Thoracic aorta (tissue), 2 donors: ENCODE results near the gene TNK2. TPM values are rescaled to one million over a fixed set of nuclear protein-coding genes. Genes with fewer than 3 reads are reported as not detected.

Experiments
- ATAC-seq: fragments of 150-250 bp; one replicate; pipeline ENCODE4 v1.8.0; 2017; ENCODE audit warnings: low read depth; ENCODE audit not compliant: insufficient number of reproducible peaks, low FRiP score
- DNase-seq: peaks from one replicate; pipeline ENCODE4 v3.0.0-alpha.2; 2020; ENCODE audit warnings: low spot score
- H3K27ac ChIP-seq, 2 donors: fragments of 200-600 bp; sonication (generic); 1 replicate in 1 of 2; 2 replicates in 1 of 2; pipeline ENCODE4 v1.5.1; 2016; ENCODE audit warnings: mild to moderate bottlenecking in 2 of 2, moderate library complexity in 2 of 2
- H3K27me3 ChIP-seq: fragments of 200-600 bp; sonication (generic); replicated peaks from 2 replicates; pipeline ENCODE4 v1.6.0; 2016; ENCODE audit warnings: mild to moderate bottlenecking; ENCODE audit not compliant: insufficient read depth
- H3K36me3 ChIP-seq: fragments of 200-600 bp; sonication (generic); one replicate; pipeline ENCODE4 v1.5.1; 2016
- H3K4me1 ChIP-seq, 2 donors: fragments of 200-600 bp; sonication (generic); 1 replicate in 1 of 2; 2 replicates in 1 of 2; pipeline versions ENCODE4 v1.5.1 to v1.6.0; 2016; ENCODE audit warnings: low read depth in 2 of 2, mild to moderate bottlenecking in 1 of 2; ENCODE audit not compliant: control insufficient read depth in 1 of 2
- H3K4me3 ChIP-seq: fragments of 200-600 bp; sonication (generic); 2 replicates; pipeline ENCODE4 v1.5.1; 2016; ENCODE audit warnings: mild to moderate bottlenecking
- H3K9me3 ChIP-seq: fragments of 200-600 bp; sonication (generic); 2 replicates; pipeline ENCODE4 v1.5.1; 2016
- total RNA-seq, 2 donors: library from RNA; depleted of rRNA; stranded (reverse); fragments of >200 nt; gene quantifications; one replicate each; pipeline versions ENCODE4 v1.1.0 to v1.2.3, GENCODE V29; 2016
- TF ChIP-seq, protein P1 (sequence below): fragments of 200-600 bp; sonication (generic); IDR thresholded peaks from one replicate; pipeline ENCODE4 v1.5.1; 2019; ENCODE audit warnings: antibody characterized with exemption

TNK2 gene
- total RNA-seq, 2 donors from 2014 or later, result 38.9 to 69.8 TPM

GRCh38 chr3:195854628-195855294 is 53.6 kb downstream of the TNK2 start:
- H3K27ac ChIP-seq, result no peak overlapping the region
- ATAC-seq, result no peak
- TF ChIP-seq, protein P1, sequence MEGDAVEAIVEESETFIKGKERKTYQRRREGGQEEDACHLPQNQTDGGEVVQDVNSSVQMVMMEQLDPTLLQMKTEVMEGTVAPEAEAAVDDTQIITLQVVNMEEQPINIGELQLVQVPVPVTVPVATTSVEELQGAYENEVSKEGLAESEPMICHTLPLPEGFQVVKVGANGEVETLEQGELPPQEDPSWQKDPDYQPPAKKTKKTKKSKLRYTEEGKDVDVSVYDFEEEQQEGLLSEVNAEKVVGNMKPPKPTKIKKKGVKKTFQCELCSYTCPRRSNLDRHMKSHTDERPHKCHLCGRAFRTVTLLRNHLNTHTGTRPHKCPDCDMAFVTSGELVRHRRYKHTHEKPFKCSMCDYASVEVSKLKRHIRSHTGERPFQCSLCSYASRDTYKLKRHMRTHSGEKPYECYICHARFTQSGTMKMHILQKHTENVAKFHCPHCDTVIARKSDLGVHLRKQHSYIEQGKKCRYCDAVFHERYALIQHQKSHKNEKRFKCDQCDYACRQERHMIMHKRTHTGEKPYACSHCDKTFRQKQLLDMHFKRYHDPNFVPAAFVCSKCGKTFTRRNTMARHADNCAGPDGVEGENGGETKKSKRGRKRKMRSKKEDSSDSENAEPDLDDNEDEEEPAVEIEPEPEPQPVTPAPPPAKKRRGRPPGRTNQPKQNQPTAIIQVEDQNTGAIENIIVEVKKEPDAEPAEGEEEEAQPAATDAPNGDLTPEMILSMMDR, result no peak

GRCh38 chr3:195853996-195854395 is 54.4 kb downstream of the TNK2 start:
- no peak overlapping the region for H3K4me3 ChIP-seq
- peaks cover 0 to 5% of the 10 kb centered on the region in 2 donors for H3K4me1 ChIP-seq
- H3K27ac ChIP-seq, result no peak overlapping the region
- H3K27me3 ChIP-seq, result no peaks in the 10 kb centered on the region
- ATAC-seq (no peak), DNase-seq (no peak)
- H3K9me3 ChIP-seq, result no peaks in the 10 kb centered on the region
- TF ChIP-seq, protein P1, result no peak
- H3K36me3 ChIP-seq, result no peaks in the 10 kb centered on the region

More at GRCh38 chr3:195854628-195855294, 53.6 kb downstream of the TNK2 start:
- H3K9me3 ChIP-seq, result no peaks in the 10 kb centered on the region
- H3K4me1 ChIP-seq, result peaks cover 0 to 5% of the 10 kb centered on the region in 2 donors
- no peaks in the 10 kb centered on the region for H3K27me3 ChIP-seq
- no peaks in the 10 kb centered on the region for H3K36me3 ChIP-seq
- no peak overlapping the region for H3K4me3 ChIP-seq
- DNase-seq, result no peak

DNA sequence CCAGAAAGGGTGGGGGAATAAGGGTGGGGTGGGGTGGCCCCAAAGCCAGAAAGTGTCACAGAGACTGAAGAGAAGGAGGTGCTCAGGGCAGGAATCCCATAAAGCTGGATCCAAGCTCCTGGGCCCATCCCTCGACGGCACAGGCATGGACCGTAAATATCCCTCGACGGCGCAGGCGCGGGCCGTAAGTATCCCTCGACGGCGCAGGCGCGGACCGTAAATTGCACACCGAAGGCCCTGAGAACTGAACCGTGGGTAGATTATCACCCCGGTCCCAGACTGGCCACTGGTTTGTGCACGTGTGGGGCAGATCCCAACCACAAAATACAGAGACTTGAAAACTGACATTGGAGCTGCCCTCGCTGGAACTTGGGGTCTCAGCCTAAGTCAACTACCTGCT is 55.3 kb downstream of the TNK2 start:
- DNase-seq (no peak), ATAC-seq (no peak)
- peaks cover 0 to 5% of the 10 kb centered on the region in 2 donors for H3K4me1 ChIP-seq
- no peaks in the 10 kb centered on the region for H3K27me3 ChIP-seq
- TF ChIP-seq, protein P1, result no peak
- no peaks in the 10 kb centered on the region for H3K36me3 ChIP-seq
- no peak overlapping the region for H3K4me3 ChIP-seq
- no peaks in the 10 kb centered on the region for H3K9me3 ChIP-seq
- H3K27ac ChIP-seq, result no peak overlapping the region

GRCh38 chr3:195850857-195851543 is 57.4 kb downstream of the TNK2 start:
- Histone ChIP-seq H3K4me1 (peaks cover 0 to 5% of the 10 kb centered on the region in 2 donors), H3K27me3 (no peaks in the 10 kb centered on the region), H3K27ac (no peak overlapping the region), H3K9me3 (no peaks in the 10 kb centered on the region), H3K4me3 (peak overlapping the region; percentile 32), H3K36me3 (no peaks in the 10 kb centered on the region)
- peak; percentile 82 for DNase-seq
- TF ChIP-seq, protein P1, result peak; percentile 100
- peak; percentile 93 for ATAC-seq

- H3K36me3 ChIP-seq, result no peaks in the 10 kb centered on the region
- ATAC-seq, result no peak
- no peaks in the 10 kb centered on the region for H3K27me3 ChIP-seq
- H3K27ac ChIP-seq, result no peak overlapping the region
- no peaks in the 10 kb centered on the region for H3K9me3 ChIP-seq
- TF ChIP-seq, protein P1, result no peak
- peaks cover 0 to 5% of the 10 kb centered on the region in 2 donors for H3K4me1 ChIP-seq
- no peak overlapping the region for H3K4me3 ChIP-seq
- no peak for DNase-seq
These were observed 58.9 kb downstream of the TNK2 start for GRCh38 chr3:195849322-195850074.
